NCI-H748 (cell line): ENCODE results near the gene SDHB.

Experiments
- DNase-seq: peaks from one replicate; lab custom pipeline; 2025; ENCODE audit not compliant: unreplicated experiment; lab: John Stamatoyannopoulos, UW

The SDHB gene

GRCh38 chr1:16971341-16972188 lies 82.3 kb downstream of the SDHB start:
- DNase-seq = no peak

- no peak for DNase-seq
Measured at GRCh38 chr1:16970132-16970910, 83.5 kb downstream of the SDHB start.

- no peak for DNase-seq
Measured at GRCh38 chr1:16969651-16970050, 84.2 kb downstream of the SDHB start.

- DNase-seq = no peak
Measured at GRCh38 chr1:16969057-16969611, 84.7 kb downstream of the SDHB start.
